NCI-H1092 (cell line): ENCODE results near the gene SACM1L.

ENCODE experiments used
- DNase-seq: peaks from one replicate; lab custom pipeline; 2025; lab: John Stamatoyannopoulos, UW

SACM1L gene

DNA sequence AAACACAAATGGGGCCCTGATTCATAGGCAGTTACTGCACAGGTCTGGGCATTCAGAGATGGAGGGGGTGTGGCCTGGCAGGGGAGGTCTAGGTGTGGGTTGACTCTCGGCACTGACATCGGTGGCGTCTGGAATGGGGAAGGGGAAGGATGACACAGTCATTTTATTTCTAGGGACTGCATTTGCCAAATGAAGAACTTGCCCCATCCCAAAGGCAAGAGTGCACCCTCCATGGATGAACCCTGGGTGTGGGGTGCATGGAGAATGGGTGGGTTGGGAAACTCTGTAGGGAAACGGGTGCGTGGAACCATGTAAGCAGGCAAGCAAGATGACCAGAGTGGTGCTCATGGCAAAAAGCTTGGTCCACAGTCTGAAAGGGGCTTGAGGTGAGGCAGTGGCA lies 82.6 kb downstream of the SACM1L start:
- no peak for DNase-seq

GRCh38 chr3:45772341-45773035 lies 83.3 kb downstream of the SACM1L start:
- no peak for DNase-seq

DNA sequence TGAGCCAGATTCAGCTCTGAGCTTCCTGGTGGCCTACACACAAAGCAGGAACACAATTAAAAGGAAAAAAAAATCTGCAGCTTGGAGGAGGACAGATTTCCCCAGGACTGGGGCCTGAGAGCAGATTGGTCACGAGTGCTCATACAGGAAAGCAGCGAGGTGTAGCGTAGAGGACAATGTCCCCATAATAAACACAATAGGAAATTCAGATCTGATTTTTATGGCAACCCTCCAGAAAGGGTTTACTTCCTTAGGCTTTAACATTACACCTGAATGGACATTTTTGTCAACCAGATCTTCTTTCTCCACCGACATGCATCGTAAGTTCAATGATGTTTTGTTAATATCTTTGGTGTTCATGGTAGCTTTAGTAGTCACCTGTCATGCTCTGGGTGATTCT lies 83.9 kb downstream of the SACM1L start:
- DNase-seq: no peak

- no peak for DNase-seq
Observed at GRCh38 chr3:45773714-45774449, 84.7 kb downstream of the SACM1L start.

- no peak for DNase-seq
Observed at GRCh38 chr3:45774581-45775521, 85.7 kb downstream of the SACM1L start.

GRCh38 chr3:45775571-45776300 lies 86.5 kb downstream of the SACM1L start:
- DNase-seq: no peak

DNA sequence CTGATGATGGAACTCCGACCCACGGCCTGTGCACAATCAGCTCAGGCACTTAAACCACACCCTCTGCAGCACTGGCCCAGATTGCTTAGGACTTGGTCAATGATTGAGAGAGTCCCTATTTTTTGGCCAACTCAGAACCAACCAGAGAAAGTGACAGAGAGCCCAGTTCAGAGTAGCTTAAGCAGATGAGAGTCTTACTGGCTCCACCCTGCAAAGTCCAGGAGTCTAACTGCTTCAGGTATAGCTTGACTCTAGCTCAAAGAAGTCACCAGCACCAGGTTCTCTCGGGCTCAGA lies 87.1 kb downstream of the SACM1L start:
- DNase-seq: no peak

DNA sequence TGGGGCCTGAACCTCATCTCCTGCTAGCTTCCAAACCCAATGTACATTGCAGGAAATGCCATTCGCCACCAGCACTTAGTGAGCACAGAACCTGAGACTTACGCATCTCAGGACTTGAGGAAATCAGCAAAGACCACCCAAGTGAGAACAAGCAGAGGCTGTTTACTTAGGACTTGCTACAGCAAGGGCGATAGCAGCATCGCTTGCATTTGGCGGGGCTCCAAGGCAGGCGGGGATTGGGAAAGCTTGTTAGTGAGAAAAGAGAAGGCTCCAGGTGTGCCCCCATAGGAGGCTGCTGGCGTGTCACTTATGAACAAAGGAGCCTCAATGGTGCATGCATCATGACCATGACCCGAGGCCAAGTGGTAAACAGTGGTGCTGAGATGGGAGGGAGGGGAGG lies 87.4 kb downstream of the SACM1L start:
- DNase-seq: peak; percentile 75

DNA sequence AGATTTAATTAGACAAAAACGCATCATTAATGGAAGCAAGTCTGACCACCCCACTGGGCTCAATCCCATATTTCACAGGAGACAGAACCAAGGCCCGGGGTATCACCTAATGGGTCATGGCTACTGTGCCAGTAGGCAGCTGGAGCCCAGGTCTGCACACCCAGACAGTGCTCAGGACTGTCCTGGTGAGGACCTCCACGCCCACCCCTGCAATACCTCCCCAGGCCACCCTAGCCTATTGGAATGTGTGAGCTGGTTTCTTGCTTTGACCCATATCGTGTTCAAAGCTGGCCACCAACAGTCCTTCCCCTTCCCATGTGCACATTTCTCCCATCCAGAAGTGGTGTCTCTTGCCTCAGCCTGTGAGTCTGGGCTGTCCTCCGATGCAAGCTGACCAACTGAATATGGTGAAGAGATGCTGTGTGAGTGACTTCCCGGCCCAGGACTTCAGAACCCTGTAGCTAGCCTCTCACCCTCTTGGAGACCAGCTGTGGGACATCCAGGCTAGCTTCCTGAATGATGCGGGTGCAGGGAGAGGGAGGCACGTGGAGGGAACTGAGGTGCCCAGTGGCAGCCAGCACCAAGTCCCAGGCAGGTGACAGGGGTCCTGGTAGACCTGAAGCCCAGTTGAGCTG lies 88.0 kb downstream of the SACM1L start:
- DNase-seq: no peak

- no peak for DNase-seq
Observed at GRCh38 chr3:45777746-45778386, 88.7 kb downstream of the SACM1L start.

DNA sequence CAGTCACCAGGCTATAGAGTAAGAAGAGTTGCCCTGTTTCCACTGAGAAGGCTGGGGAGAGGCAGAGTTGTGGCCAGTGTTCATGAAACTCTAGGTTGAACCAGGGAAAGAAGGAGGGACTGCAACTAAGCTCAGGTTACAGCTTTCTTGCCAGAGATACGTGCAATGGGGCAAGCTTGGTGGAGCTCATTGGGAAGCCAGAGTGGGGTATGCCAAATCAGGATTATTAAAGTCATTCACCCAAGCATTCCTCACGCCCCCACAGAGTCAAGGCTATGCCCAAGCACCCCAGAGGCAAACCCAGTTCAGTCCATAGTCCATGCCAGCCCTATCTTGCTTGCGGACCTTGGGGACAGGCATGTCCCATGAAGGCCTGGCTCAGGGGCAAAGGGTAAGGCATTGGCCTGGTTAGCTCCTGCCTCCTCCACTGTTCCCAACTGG lies 89.6 kb downstream of the SACM1L start:
- no peak for DNase-seq

DNA sequence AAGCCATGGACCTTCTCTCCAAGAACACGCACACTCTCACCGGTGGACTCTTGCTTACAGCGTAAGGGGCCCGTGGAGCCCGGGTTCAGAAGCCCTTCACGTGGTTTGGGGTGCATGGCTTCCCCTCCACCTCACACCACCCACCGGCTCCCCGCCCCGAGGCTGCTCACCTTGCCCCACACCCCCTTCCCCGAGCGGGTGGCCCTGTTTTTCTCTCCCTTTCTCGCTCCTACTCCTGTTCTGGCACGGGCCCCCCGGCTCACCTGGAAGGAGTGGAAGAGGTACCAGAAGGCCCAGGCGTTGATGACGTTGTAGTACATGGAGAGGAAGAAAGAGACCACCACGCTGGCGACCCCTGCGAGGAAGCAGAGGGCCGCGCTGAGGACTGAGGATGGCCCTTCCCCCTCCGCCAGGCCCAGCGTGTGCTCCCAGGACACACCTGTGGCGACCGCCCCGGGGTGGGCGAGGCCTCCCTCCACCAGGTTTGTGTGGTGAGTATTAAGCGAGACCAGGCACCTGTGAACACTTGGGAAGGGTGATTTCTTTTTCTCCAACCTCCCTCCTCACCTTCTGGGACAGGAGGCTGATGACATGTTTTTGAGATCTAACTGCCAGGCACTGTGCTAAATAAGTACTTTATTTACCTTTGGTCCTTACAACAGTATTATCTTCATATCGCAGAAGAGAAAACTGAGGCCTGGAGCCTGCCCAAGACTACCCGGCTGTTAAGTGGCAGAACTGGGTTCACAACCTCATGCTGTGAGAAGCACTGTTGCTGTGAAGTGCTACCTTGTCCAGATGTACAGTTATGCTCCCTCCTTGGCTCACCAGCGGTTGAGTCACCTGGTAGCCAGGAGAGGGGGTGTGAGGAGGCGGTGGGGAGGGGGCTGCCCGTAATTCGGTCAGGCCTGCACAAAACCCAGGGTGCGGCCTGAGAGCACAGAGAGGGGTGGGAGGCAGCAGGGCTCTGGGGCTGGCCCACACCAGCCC lies 90.8 kb downstream of the SACM1L start:
- DNase-seq: no peak

DNA sequence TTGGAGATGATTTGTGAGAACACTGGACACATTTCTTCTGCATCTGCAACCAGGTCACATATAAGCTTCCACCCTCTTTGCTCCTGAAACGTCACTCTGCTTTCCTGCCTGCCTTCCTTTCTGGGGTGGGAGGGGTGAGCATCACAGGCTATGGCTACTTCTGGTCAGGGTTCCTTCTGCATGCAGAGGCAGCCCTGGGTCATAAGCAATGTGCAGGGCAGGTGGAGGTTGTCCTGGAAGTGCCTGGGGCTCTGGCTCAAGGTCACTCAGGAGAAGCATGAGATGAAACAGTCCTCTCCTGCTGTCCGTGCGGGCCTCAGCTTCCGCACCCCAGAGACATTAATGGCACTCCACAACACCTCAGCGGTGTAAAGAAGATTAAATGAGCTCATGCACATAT lies 92.1 kb downstream of the SACM1L start:
- DNase-seq: no peak

DNA sequence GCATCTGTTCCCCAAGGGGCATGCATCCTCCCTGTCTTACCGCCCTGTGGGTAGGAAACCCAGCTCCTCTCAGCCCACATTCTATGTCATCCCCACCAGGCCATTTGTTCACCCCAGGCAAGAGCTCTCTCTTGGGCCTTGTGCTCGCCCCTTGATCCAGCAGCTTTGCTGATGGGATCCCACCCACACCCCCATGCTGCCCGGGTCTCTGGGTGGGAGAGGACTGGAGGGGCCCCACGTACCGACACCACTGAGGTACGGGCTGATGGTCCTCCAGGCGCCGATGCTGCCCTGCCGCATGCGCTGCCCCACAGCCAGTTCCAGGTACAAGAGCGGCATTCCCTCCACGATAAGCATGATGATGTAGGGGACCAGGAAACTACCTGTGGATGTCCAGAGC lies 92.6 kb downstream of the SACM1L start:
- no peak for DNase-seq

DNA sequence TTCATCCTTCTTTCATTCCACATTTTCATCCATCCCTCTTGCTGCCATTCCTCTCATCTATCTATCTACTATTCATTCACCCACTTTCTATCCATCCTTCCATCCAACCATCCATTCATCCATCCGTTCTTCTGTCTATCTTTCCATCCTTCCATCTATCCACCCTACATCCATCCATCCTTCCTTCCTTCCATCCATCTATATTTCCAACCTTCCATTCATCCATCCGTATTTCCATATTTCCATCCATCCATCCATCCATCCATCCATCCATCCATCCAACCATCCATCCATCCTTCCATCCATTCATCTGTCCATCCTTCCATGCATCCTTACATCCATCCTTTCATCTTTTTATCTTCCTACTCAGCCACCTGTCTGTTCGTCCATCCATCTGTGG lies 93.2 kb downstream of the SACM1L start:
- no peak for DNase-seq

DNA sequence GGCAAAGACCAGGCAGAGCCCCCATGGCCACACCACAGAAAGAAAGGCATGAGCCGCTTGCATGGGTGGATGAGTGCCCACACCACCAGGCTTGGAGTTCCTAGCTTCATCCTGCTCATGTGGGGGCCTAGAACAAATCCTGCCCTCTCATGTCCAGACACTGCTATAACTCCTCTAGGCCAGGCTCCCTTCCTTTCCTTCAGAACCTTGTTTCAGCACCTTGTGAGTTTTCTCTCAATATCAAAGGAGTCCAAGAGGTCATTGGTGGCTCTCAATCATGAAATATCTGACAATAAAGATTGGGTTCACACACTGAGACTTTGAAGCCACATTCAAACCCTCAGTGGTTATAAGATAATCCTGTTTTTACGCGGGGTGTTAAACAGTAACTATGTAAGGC lies 94.5 kb downstream of the SACM1L start:
- no peak for DNase-seq

- DNase-seq: no peak
Observed at GRCh38 chr3:45785605-45786150, 96.5 kb downstream of the SACM1L start.

DNA sequence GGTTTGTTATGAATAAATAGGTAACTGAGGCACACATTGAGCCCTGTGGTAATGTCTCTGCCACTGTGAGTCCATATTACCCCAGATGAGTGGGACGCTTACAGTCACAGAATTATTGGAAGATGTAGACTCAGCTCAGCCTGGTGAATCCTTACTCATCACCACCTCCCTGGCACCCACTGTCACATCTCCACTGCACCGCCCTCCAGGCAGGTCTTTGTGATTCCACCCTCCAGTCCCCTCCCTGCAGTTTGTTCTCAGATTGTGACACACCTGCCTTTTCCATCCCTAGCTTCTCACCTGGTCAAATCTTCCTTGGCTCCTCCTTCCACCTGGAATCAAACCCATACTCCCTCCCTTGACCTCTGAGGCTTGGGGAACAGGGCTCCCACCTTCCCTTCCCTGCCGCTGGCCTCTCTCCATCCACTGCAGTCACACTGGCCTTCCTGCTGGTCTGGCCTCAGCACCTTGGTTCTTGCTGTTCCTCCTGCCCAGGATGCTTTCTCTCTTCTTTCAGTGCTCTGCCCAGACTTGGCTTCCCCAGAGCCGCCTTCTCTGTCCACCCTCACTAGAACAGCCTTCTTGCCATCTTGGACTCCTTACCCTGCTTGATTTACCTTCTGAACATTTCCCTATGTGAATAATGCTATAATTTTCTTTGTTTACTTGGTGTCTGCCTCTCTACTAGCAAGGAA lies 97.8 kb downstream of the SACM1L start:
- no peak for DNase-seq

DNA sequence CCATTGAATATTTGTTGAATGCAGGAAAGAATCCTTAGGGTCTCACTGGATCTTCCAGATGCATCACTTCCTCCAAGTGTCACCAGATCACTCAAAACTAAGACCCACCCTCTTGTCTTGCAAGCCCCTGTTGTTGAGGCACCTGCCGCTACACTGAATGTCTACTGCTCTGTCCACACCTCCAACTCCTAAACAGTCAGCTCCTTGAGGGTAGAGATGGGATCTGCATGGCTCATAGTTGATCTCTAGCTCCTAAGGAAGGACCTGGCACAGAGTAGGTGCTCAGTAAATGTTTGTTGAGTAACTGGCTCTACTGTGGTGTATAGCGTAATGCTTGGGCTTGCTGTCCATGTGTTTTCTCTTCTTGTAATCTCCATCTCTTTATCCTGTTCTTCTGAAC lies 98.4 kb downstream of the SACM1L start:
- no peak for DNase-seq
